Heart right ventricle (tissue), 16 donors: ENCODE measurements around the gene GJC1. TPM values are rescaled to one million over a fixed set of nuclear protein-coding genes. Genes with fewer than 3 reads are reported as not detected.

ENCODE experiments used
- ATAC-seq, 8 donors: fragments of 200-7000 bp; cut with Tn5 transposase; one replicate each; pipeline ENCODE4 v1.9.1; 2020; ENCODE audit warnings: mild to moderate bottlenecking in 8 of 8, moderate library complexity in 8 of 8, moderate number of reproducible peaks in 1 of 8
- DNase-seq, 2 donors: peaks; one replicate each; pipeline ENCODE4 v3.0.0-alpha.2; 2020
- H3K27ac ChIP-seq, 10 donors: fragments of 200-600 bp; sonication (generic) in 2 of 10; one replicate each; pipeline versions ENCODE4 v1.5.0 to v1.8.0; 2020 to 2022; ENCODE audit warnings: mild to moderate bottlenecking in 3 of 10
- H3K27me3 ChIP-seq, 7 donors: fragments of 200-600 bp; one replicate each; pipeline ENCODE4 v1.8.0; 2021 to 2022; ENCODE audit warnings: mild to moderate bottlenecking in 2 of 7
- H3K36me3 ChIP-seq, 9 donors: fragments of 200-600 bp; sonication (generic) in 1 of 9; one replicate each; pipeline versions ENCODE4 v1.5.0 to v1.8.0; 2020 to 2022; ENCODE audit warnings: mild to moderate bottlenecking in 2 of 9
- H3K4me1 ChIP-seq, 9 donors: fragments of 200-600 bp; sonication (generic) in 1 of 9; one replicate each; pipeline versions ENCODE4 v1.5.0 to v1.8.0; 2020 to 2022; ENCODE audit warnings: mild to moderate bottlenecking in 4 of 9
- H3K4me3 ChIP-seq, 10 donors: fragments of 200-600 bp; sonication (generic) in 2 of 10; one replicate each; pipeline versions ENCODE4 v1.5.0 to v1.8.0; 2020 to 2022; ENCODE audit warnings: mild to moderate bottlenecking in 7 of 10, moderate library complexity in 2 of 10
- H3K9me3 ChIP-seq, 11 donors: fragments of 200-600 bp in 10 of 11; sonication (generic) in 2 of 11; one replicate each; pipeline versions ENCODE4 v1.5.0 to v1.8.0; 2013 to 2022; ENCODE audit warnings: mild to moderate bottlenecking in 2 of 11, control low read depth in 1 of 11, moderate library complexity in 1 of 11
- CTCF ChIP-seq, 9 donors: fragments of 200-600 bp; sonication (generic) in 2 of 9; IDR thresholded peaks; one replicate each; pipeline versions ENCODE4 v1.5.0 to v1.8.0; 2021 to 2022; ENCODE audit warnings: antibody characterized with exemption in 9 of 9, mild to moderate bottlenecking in 5 of 9, moderate library complexity in 1 of 9
- whole genome bisulfite sequencing, 2 donors: extraction: QIAGEN DNeasy Blood & Tissue Kit; methylation state at CpG; one replicate each; pipeline ENCODE4 v1.1.7; 2013; ENCODE audit warnings: inconsistent platforms in 1 of 2; 5-methylcytosine and 5-hydroxymethylcytosine counted together
- intact Hi-C, 10 donors: fragments of 100-400 bp; cut with DNase I; formaldehyde crosslinking; loops; one replicate each; pipeline versions ENCODE4 v1.11.1 to v1.14.2; 2022
- polyA plus RNA-seq, 2 donors: library from polyadenylated mRNA; stranded (reverse); fragments of 200-250 nt; gene quantifications; one replicate each; pipeline ENCODE4 v1.2.3, GENCODE V29; 2013
- total RNA-seq, 10 donors: library from RNA; stranded (reverse); fragmentation: NEBNext Ultra II Directional in 3 of 10; extraction: Animal tissue kit (Norgen Biotek cat#: 25700) in 3 of 10; gene quantifications; one replicate each; pipeline versions ENCODE4 v1.2.1 to v1.2.4, GENCODE V29; 2021 to 2023
- donor health status: Arrhythmogenic right ventricular cardiomyopathy.
- donor health status: ischemic (EF 13 %, LVEDD 7.1; RV severe dilation, severe dysfunction).
- donor health status: healthy with polysubstance abuse.
- donor health status: DM: no; HTN: yes; CAD: no.
- donor health status: DM: no; HTN: no; CAD: no.
- donor health status: ischemic (EF 25% LVEDD 6.9; RV normal size, moderate dysfunction).
- donor health status: ischemic (EF 25% LVEDD 5.7; RV mildly dilated, moderate dysfunction).
- donor health status: healthy.
- donor health status: DM: yes; HTN: yes; CAD: no.
- donor health status: Ischemic cardiomyopathy.
- donor health status: ischemic (EF 35%, LVEDD 5.7; RV mildly dilated, moderate dysfunction).
- donor health status: nonischemic (EF 11% LVEDD 7.7; RV severe dilation, severe dysfunction).
- donor health status: DM: yes; HTN: yes; CAD: no.
- donor health status: PGD.
- donor health status: ischemic (EF 29% LVEDD 5.4; RV normal size, mild dysfunction).
- donor health status: nonischemic (EF 23%, LVEDD 6.1; RV moderate dilation, normal function).

Gene GJC1
- total and polyA plus RNA-seq, 12 donors, result 10.9 to 41.5 (median 20.1) TPM

- no peak for TF ChIP-seq CTCF (IDR thresholded peaks at IDR 0.05)
- Histone ChIP-seq H3K9me3 (no peaks in the 10 kb centered on the region), H3K4me1 (peaks cover 0 to 22% (median 6%) of the 10 kb centered on the region in 9 donors), H3K4me3 (no peak overlapping the region), H3K27me3 (no peaks in the 10 kb centered on the region), H3K36me3 (no peaks in the 10 kb centered on the region), H3K27ac (peak overlapping the region in 1 of 10 donors; percentile 29)
- 80 to 83% methylated on average over 4 of the region's 4 CpGs for WGBS, 2 donors
- intact Hi-C loops, result no loop called here
- no peak for ATAC-seq
- DNase-seq, result no peak
Measured at GRCh38 chr17:44840274-44840673, 10.2 kb upstream of the GJC1 start.

GRCh38 chr17:44837196-44837595 is 7.1 kb upstream of the GJC1 start:
- Histone ChIP-seq H3K9me3 (no peaks in the 10 kb centered on the region), H3K27ac (no peak overlapping the region), H3K4me3 (no peak overlapping the region), H3K4me1 (peaks cover 0 to 3% (median 0%) of the 10 kb centered on the region in 9 donors), H3K36me3 (no peaks in the 10 kb centered on the region), H3K27me3 (peaks cover 0 to 10% (median 0%) of the 10 kb centered on the region in 7 donors)
- peak in 1 of 8 donors; percentile 44 for ATAC-seq
- no peak for DNase-seq
- intact Hi-C loops, result no loop called here
- TF ChIP-seq CTCF (IDR thresholded peaks at IDR 0.05), result no peak
- 69 to 75% methylated on average over 2 of the region's 2 CpGs for WGBS, 2 donors

DNA sequence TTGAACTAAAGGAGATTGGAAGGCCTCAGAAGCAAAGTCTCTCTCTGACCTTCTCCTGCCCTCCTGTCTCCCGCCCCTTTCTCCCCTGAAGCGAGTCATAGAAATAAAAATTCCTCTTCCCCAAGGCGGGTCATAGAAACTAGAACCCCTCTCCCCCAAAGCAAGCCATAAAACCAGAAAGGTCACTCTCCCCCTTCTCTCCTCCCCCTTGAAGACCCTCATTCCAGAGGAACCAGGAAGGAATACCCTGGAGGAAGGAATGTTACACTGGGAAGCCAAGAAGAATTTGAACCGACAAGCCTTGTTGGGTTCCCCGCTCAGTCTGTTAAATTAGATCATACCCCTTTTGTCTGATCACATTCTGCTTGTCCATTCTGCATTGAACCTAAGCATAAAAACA is 2.7 kb upstream of the GJC1 start:
- no peak for TF ChIP-seq CTCF (IDR thresholded peaks at IDR 0.05)
- Histone ChIP-seq H3K4me3 (no peak overlapping the region), H3K36me3 (no peaks in the 10 kb centered on the region), H3K27me3 (peaks cover 0 to 54% (median 8%) of the 10 kb centered on the region in 7 donors), H3K27ac (no peak overlapping the region), H3K4me1 (peaks cover 0 to 25% (median 17%) of the 10 kb centered on the region in 9 donors), H3K9me3 (no peaks in the 10 kb centered on the region)
- no peak for ATAC-seq
- 86 to 88% methylated on average over 5 of the region's 5 CpGs for WGBS, 2 donors
- intact Hi-C loops, result loop anchor here in 5 of 10 donors (5.0 kb wide), 2 partner anchors 51 to 56 kb away; no protein-coding TSS in a partner anchor
- no peak for DNase-seq

GRCh38 chr17:44831371-44831770 is 1.3 kb upstream of the GJC1 start:
- Histone ChIP-seq H3K9me3 (no peaks in the 10 kb centered on the region), H3K36me3 (no peaks in the 10 kb centered on the region), H3K4me3 (peak overlapping the region in 6 of 10 donors; percentile 73 to 86 (median 82)), H3K4me1 (peaks cover 0 to 31% (median 17%) of the 10 kb centered on the region in 9 donors), H3K27ac (peak overlapping the region in 4 of 10 donors; percentile 1 to 94 (median 48)), H3K27me3 (peaks cover 0 to 69% (median 15%) of the 10 kb centered on the region in 7 donors)
- WGBS, 2 donors, result 73 to 74% methylated on average over 12 of the region's 12 CpGs
- ATAC-seq (peak in 1 of 8 donors; percentile 31), DNase-seq (no peak)
- intact Hi-C loops, result loop anchor here in 6 of 10 donors (2.0 to 5.0 kb wide), 3 partner anchors 49 to 54 kb away; no protein-coding TSS in a partner anchor
- no peak for TF ChIP-seq CTCF (IDR thresholded peaks at IDR 0.05)
